CD4-positive, alpha-beta memory T cell (primary cell): Measurements from ENCODE around the gene MREG. TPM values are rescaled to one million over a fixed set of nuclear protein-coding genes. Genes with fewer than 3 reads are reported as not detected.
"Not testable (repeated sequence)": the region's sequence is repeated elsewhere in the genome, so short reads cannot be mapped to it uniquely, and the experiment has no call there.

Experiments
- CTCF ChIA-PET: fragments of 350-600 bp; sonication (Branson Sonifier 250); formaldehyde crosslinking; loops from one replicate; lab custom pipeline; 2021; ENCODE audit warnings: inconsistent platforms; ENCODE audit not compliant: partially characterized antibody; lab: Charles Lee
- POLR2A ChIA-PET: fragments of 350-600 bp; sonication (Branson Sonifier 250); formaldehyde crosslinking; loops from one replicate; lab custom pipeline; 2021; ENCODE audit not compliant: partially characterized antibody; lab: Charles Lee
- DNase-seq, 5 donors: peaks; one replicate each; pipeline versions ENCODE4 v3.0.0 to v3.0.0-alpha.2; 2020 to 2022; ENCODE audit warnings: mixed read lengths in 1 of 5
- H3K27ac ChIP-seq: one replicate; pipeline ENCODE4 v1.7.0; 2013; ENCODE audit warnings: low read depth, low read length
- H3K27me3 ChIP-seq: 2 replicates; pipeline ENCODE4 v1.7.0; 2013; ENCODE audit warnings: mild to moderate bottlenecking, low read length, moderate library complexity; ENCODE audit not compliant: insufficient read depth
- H3K36me3 ChIP-seq: 2 replicates; pipeline ENCODE4 v1.7.0; 2013; ENCODE audit warnings: mild to moderate bottlenecking, low read length, moderate library complexity; ENCODE audit not compliant: insufficient read depth
- H3K4me1 ChIP-seq: 2 replicates; pipeline ENCODE4 v1.7.0; 2013; ENCODE audit warnings: mild to moderate bottlenecking, low read length, moderate library complexity; ENCODE audit not compliant: insufficient read depth
- H3K4me3 ChIP-seq, 2 donors: one replicate each; pipeline ENCODE4 v1.7.0; 2013; ENCODE audit warnings: low read length in 2 of 2, mild to moderate bottlenecking in 1 of 2
- H3K9me3 ChIP-seq, 2 donors: one replicate each; pipeline ENCODE4 v1.7.0; 2013; ENCODE audit warnings: low read length in 2 of 2, control low read depth in 1 of 2; ENCODE audit not compliant: control insufficient read depth in 1 of 2
- H3K27ac Mint-ChIP-seq, 7 donors: one replicate each; pipeline ENCODE4 v1.8.0; 2020 to 2021; ENCODE audit warnings: mixed read lengths in 7 of 7, mild to moderate bottlenecking in 6 of 7, inconsistent platforms in 3 of 7, moderate library complexity in 3 of 7
- H3K27me3 Mint-ChIP-seq, 2 donors: one replicate each; pipeline ENCODE4 v1.8.0; 2020 to 2021; ENCODE audit warnings: mixed read lengths in 2 of 2
- H3K36me3 Mint-ChIP-seq, 2 donors: one replicate each; pipeline ENCODE4 v1.8.0; 2020 to 2021; ENCODE audit warnings: mixed read lengths in 2 of 2, inconsistent platforms in 1 of 2, mild to moderate bottlenecking in 1 of 2
- H3K4me1 Mint-ChIP-seq, 4 donors: one replicate each; pipeline ENCODE4 v1.8.0; 2020 to 2021; ENCODE audit warnings: mixed read lengths in 4 of 4, mild to moderate bottlenecking in 1 of 4
- H3K4me3 Mint-ChIP-seq, 8 donors: one replicate each; pipeline ENCODE4 v1.8.0; 2020 to 2021; ENCODE audit warnings: mixed read lengths in 8 of 8, mild to moderate bottlenecking in 7 of 8, moderate library complexity in 6 of 8, inconsistent platforms in 3 of 8
- H3K9me3 Mint-ChIP-seq, 8 donors: one replicate each; pipeline ENCODE4 v1.8.0; 2020 to 2021; ENCODE audit warnings: mixed read lengths in 8 of 8, mild to moderate bottlenecking in 5 of 8, inconsistent platforms in 3 of 8, moderate library complexity in 1 of 8
- intact Hi-C: fragments of 100-400 bp; cut with micrococcal nuclease; formaldehyde crosslinking; loops from one replicate; pipeline ENCODE4 v1.15.1; 2023
- polyA plus RNA-seq, 2 donors: library from polyadenylated mRNA; unstranded; fragments of 300-500 nt; fragmentation: Illumina TruSeq; gene quantifications; one replicate each; pipeline ENCODE4 v1.2.3, GENCODE V29; 2021
- total RNA-seq, 2 experiments: library from RNA; stranded (reverse); gene quantifications; one replicate each; pipeline ENCODE4 v1.2.3, GENCODE V29; 2021

Gene MREG
- total and polyA plus RNA-seq, 4 experiments from 2014 or later, result 0.11 to 7.4 (median 4.7) TPM

DNA sequence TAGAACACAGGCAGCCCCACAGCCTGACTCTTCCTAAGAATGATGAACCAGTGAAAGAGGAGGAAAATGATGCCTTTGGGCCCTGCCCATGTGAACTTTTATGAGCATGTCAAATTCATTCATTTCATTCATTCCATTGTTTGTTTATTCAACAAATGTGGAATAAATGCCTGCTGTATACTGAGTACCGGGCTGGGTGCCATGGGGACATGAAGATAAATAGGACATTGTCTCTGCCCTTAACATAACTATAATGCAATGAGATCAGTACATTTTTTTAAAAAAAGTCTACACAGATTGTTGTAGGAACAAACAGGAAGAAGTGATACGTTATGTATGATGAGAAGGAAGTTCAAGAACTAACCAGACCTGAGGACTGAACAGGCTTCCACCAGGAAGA is 14.7 kb downstream of the MREG start:
- Histone ChIP-seq H3K27me3 (no peaks in the 10 kb centered on the region), H3K36me3 (peaks cover 4% of the 10 kb centered on the region), H3K9me3 (no peaks in the 10 kb centered on the region), H3K4me1 (peaks cover 18% of the 10 kb centered on the region), H3K4me3 (no peak overlapping the region), H3K27ac (no peak overlapping the region)
- Mint-ChIP-seq H3K27ac (no peak overlapping the region), H3K9me3 (peaks cover 0 to 2% (median 0%) of the 10 kb centered on the region in 8 donors), H3K36me3 (peaks cover 23 to 32% of the 10 kb centered on the region in 2 donors), H3K4me1 (peaks cover 9 to 20% (median 16%) of the 10 kb centered on the region in 4 donors), H3K27me3 (no peaks in the 10 kb centered on the region), H3K4me3 (no peak overlapping the region)
- ChIA-PET POLR2A (no interaction called here), CTCF (no interaction called here)
- intact Hi-C loops, result no loop called here
- no peak for DNase-seq

DNA sequence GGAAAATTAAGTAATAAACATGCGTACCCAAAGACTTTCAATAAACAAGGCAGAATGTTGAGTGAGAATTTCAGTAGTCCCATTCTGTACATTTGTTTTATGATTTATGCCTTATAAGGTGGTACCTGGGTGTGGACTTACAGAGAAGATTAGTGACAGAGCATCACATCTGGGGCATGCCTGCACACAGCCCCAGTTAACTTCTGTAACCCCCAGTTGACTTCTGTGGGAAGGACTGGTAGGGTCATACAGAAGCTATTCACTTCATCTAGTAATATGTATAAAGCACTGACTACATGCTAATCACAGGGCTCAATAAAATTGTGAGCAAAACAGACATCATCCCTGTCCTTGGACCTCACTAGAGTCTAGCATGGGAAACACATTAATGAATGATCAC is 16.1 kb downstream of the MREG start:
- no peak for DNase-seq
- H3K27ac Mint-ChIP-seq, result peak overlapping the region in 1 of 7 donors; percentile 17
- Histone ChIP-seq H3K27ac (no peak overlapping the region), H3K4me1 (peaks cover 12% of the 10 kb centered on the region), H3K36me3 (peaks cover 4% of the 10 kb centered on the region), H3K27me3 (no peaks in the 10 kb centered on the region), H3K9me3 (no peaks in the 10 kb centered on the region), H3K4me3 (no peak overlapping the region)
- H3K27me3 Mint-ChIP-seq, result no peaks in the 10 kb centered on the region
- no peak overlapping the region for H3K4me3 Mint-ChIP-seq
- ChIA-PET POLR2A (no interaction called here), CTCF (interaction anchor here (1.3 kb wide), 1 partner anchor 12 kb away, joined by 4 read pairs; no protein-coding TSS in a partner anchor)
- H3K9me3 Mint-ChIP-seq, result peaks cover 0 to 5% (median 0%) of the 10 kb centered on the region in 8 donors
- intact Hi-C loops, result no loop called here
- H3K36me3 Mint-ChIP-seq, result peaks cover 34 to 45% of the 10 kb centered on the region in 2 donors
- peaks cover 4 to 9% (median 7%) of the 10 kb centered on the region in 4 donors for H3K4me1 Mint-ChIP-seq

DNA sequence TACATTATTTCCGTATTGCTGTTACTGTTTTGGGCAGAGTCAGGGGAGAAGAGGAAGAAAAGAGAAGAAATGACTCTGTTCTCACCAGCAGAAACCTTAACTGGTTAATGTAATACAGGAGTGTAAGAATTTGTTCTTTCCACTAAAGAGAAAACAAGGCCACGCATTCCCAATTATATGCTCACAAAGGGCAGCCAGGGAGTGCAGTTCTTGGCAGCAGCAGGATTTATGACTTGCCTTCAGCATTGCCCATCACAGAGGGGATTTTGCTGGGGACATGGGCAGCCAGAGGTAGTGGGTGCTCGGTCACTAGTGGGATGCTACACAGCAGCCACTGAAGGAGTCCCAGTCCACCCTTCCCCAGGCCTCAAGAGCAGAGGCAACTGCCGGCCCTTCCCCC is 18.4 kb downstream of the MREG start:
- no peak for DNase-seq
- no peak overlapping the region for H3K4me3 ChIP-seq
- H3K36me3 Mint-ChIP-seq, result peaks cover 56 to 68% of the 10 kb centered on the region in 2 donors
- H3K27ac ChIP-seq, result no peak overlapping the region
- H3K4me1 ChIP-seq, result peaks cover 7% of the 10 kb centered on the region
- ChIA-PET CTCF (no interaction called here), POLR2A (no interaction called here)
- H3K27me3 Mint-ChIP-seq, result no peaks in the 10 kb centered on the region
- H3K9me3 Mint-ChIP-seq, result peaks cover 2 to 23% (median 19%) of the 10 kb centered on the region in 8 donors
- H3K9me3 ChIP-seq, result no peaks in the 10 kb centered on the region
- no peaks in the 10 kb centered on the region for H3K27me3 ChIP-seq
- H3K27ac Mint-ChIP-seq, result no peak overlapping the region
- peaks cover 4 to 9% (median 6%) of the 10 kb centered on the region in 4 donors for H3K4me1 Mint-ChIP-seq
- no peak overlapping the region for H3K4me3 Mint-ChIP-seq
- H3K36me3 ChIP-seq, result peaks cover 4% of the 10 kb centered on the region
- intact Hi-C loops, result no loop called here

DNA sequence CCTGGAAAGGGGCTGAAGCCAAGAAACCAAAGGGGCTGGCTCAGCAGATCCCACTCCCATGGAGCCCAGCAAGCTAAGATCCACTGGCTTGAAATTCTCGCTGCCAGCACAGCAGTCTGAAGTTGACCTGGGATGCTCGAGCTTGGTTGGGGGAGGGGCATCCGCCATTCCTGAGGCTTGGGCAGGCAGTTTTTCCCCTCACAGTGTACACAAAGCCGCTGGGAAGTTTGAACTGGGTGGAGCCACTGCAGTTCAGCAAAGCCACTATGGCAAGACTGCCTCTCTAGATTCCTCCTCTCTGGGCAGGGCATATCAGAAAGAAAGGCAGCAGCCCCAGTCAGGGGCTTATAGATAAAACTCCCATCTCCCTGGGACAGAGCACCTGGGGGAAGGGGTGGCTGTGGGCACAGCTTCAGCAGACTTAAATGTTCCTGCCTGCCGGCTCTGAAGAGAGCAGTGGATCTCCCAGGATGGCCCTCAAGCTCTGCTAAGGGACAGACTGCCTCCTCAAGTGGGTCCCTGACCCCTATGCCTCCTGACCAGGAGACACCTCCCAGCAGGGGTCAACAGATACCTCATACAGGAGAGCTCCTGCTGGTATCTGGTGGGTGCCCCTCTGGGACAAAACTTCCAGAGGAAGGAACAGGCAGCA is 24.7 kb downstream of the MREG start:
- H3K27me3 Mint-ChIP-seq, intact Hi-C loops, H3K27me3 ChIP-seq, H3K4me3 Mint-ChIP-seq, CTCF ChIA-PET, H3K27ac Mint-ChIP-seq, H3K36me3 ChIP-seq, DNase-seq, H3K9me3 ChIP-seq, H3K4me1 ChIP-seq, H3K4me3 ChIP-seq, H3K4me1 Mint-ChIP-seq, POLR2A ChIA-PET, H3K27ac ChIP-seq: not testable (repeated sequence)
- Mint-ChIP-seq H3K36me3 (peaks cover 60 to 77% of the 10 kb centered on the region in 2 donors), H3K9me3 (peaks cover 2 to 33% (median 25%) of the 10 kb centered on the region in 8 donors)

DNA sequence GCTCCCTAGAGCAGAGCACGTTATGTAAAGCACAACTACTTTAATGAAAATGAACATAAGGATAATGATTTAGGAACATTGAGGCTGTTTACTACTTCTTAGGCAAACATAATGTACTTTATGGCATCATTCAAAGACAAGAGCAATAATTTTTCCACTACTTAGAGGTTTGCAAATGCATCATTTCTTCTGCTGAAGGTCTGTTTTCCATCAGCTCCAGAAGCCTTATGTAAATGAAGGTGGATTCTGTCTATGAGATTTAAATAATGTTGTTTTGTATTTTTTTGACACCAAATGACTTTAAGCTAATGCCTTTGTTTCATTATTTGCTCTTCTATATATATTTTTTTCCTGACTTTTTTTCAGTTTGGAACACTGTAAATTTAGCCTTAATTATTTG is 28.1 kb downstream of the MREG start:
- Histone ChIP-seq H3K27me3 (no peaks in the 10 kb centered on the region), H3K4me3 (no peak overlapping the region), H3K4me1 (peaks cover under 1% of the 10 kb centered on the region), H3K27ac (no peak overlapping the region), H3K36me3 (no peaks in the 10 kb centered on the region), H3K9me3 (no peaks in the 10 kb centered on the region)
- intact Hi-C loops, result no loop called here
- peaks cover 0 to 20% (median 7%) of the 10 kb centered on the region in 8 donors for H3K9me3 Mint-ChIP-seq
- no peak for DNase-seq
- H3K4me1 Mint-ChIP-seq, result peaks cover 5 to 11% (median 8%) of the 10 kb centered on the region in 4 donors
- H3K36me3 Mint-ChIP-seq, result peaks cover 33 to 55% of the 10 kb centered on the region in 2 donors
- no peaks in the 10 kb centered on the region for H3K27me3 Mint-ChIP-seq
- no peak overlapping the region for H3K27ac Mint-ChIP-seq
- ChIA-PET POLR2A (no interaction called here), CTCF (interaction anchor here (1.4 to 2.0 kb wide), 2 partner anchors 12 to 37 kb away, joined by 3 to 4 read pairs; no protein-coding TSS in a partner anchor)
- H3K4me3 Mint-ChIP-seq, result no peak overlapping the region

DNA sequence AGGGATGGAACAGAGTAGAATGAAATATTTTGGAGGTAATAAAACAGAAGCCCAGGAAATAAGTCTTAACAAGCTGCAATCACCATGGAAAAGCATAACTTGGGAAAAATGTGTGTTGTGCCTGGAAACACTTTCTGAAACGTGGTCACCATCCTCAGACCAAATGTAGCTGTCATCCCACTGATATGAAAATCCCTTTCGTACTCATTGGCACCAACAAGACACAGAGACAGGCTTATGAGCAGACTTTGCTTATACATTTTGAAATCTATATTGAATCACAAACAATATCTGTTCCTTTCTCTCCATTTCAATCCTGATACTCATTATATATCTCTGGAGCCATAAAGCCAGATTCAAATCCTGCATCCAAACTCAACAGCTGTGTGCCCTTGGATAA is 28.7 kb downstream of the MREG start:
- CTCF ChIA-PET, result interaction anchor here (2.0 kb wide), 1 partner anchor 12 kb away, joined by 4 read pairs; no protein-coding TSS in a partner anchor
- Histone ChIP-seq H3K27me3 (no peaks in the 10 kb centered on the region), H3K36me3 (no peaks in the 10 kb centered on the region), H3K27ac (no peak overlapping the region), H3K4me3 (no peak overlapping the region), H3K4me1 (peaks cover 6% of the 10 kb centered on the region), H3K9me3 (no peaks in the 10 kb centered on the region)
- H3K4me3 Mint-ChIP-seq, result no peak overlapping the region
- peaks cover 6 to 16% (median 12%) of the 10 kb centered on the region in 4 donors for H3K4me1 Mint-ChIP-seq
- POLR2A ChIA-PET, result no interaction called here
- H3K27me3 Mint-ChIP-seq, result no peaks in the 10 kb centered on the region
- H3K36me3 Mint-ChIP-seq, result peaks cover 32 to 50% of the 10 kb centered on the region in 2 donors
- H3K9me3 Mint-ChIP-seq, result peaks cover 0 to 14% (median 4%) of the 10 kb centered on the region in 8 donors
- intact Hi-C loops, result no loop called here
- no peak overlapping the region for H3K27ac Mint-ChIP-seq
- no peak for DNase-seq

DNA sequence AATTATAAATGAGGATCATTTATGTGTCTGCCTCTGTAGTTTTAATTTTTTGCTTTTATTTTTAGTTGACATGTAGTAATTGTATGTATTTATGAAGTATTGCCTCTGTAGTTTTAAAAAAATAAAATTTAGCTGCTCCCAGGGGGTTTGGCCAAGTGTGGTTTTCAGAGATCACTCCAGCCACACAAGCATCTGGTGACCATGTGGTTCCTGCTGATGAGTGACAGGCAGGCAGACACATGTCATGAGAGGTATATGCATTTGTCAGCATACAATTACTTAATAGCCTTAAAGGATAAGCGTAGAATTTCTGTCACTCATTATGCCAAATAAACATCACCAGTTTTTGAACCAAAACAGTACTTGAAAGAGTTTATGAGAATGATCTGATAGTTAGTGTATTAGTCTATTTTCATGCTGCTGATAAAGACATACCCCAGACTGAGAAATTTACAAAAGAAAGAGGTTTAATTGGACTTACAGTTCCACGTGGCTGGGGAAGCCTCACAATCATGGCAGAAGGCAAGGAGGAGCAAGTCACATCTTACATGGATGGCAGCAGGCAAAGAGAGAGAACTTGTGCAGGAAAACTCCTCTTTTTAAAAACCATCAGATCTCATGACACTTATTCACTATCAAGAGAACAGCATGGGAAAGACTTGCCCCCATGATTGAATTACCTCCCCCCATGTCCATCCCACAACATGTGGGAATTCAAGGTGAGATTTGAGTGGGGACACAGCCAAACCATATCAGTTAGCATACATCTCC is 29.6 kb downstream of the MREG start:
- no peak overlapping the region for H3K4me3 Mint-ChIP-seq
- intact Hi-C loops, result no loop called here
- H3K4me1 Mint-ChIP-seq, result peaks cover 7 to 19% (median 14%) of the 10 kb centered on the region in 4 donors
- H3K27ac Mint-ChIP-seq, result no peak overlapping the region
- POLR2A ChIA-PET, result no interaction called here
- Histone ChIP-seq H3K4me1 (peaks cover 8% of the 10 kb centered on the region), H3K9me3 (no peaks in the 10 kb centered on the region), H3K27ac (no peak overlapping the region), H3K36me3 (no peaks in the 10 kb centered on the region), H3K4me3 (no peak overlapping the region), H3K27me3 (no peaks in the 10 kb centered on the region)
- no peaks in the 10 kb centered on the region for H3K27me3 Mint-ChIP-seq
- CTCF ChIA-PET, result interaction anchor here (0.7 kb wide), 1 partner anchor 136 kb away, joined by 3 read pairs; no protein-coding TSS in a partner anchor
- peaks cover 0 to 6% (median 2%) of the 10 kb centered on the region in 8 donors for H3K9me3 Mint-ChIP-seq
- peaks cover 26 to 45% of the 10 kb centered on the region in 2 donors for H3K36me3 Mint-ChIP-seq
- DNase-seq, result no peak
